B cell (primary cell): Measurements from ENCODE around the gene NCKAP5L.

Experiments
- EZH2 ChIP-seq: IDR thresholded peaks from 2 replicates; pipeline ENCODE4 v1.6.1; 2012; ENCODE audit warnings: borderline replicate concordance, low read depth, mild to moderate bottlenecking, moderate library complexity, low read length; ENCODE audit not compliant: insufficient read depth, poor library complexity, severe bottlenecking
- TF ChIP-seq, protein P1 (sequence below): fragments of 200-600 bp; IDR thresholded peaks from one replicate; pipeline ENCODE4 v1.8.0; 2022; ENCODE audit warnings: antibody characterized with exemption, mild to moderate bottlenecking

DNA sequence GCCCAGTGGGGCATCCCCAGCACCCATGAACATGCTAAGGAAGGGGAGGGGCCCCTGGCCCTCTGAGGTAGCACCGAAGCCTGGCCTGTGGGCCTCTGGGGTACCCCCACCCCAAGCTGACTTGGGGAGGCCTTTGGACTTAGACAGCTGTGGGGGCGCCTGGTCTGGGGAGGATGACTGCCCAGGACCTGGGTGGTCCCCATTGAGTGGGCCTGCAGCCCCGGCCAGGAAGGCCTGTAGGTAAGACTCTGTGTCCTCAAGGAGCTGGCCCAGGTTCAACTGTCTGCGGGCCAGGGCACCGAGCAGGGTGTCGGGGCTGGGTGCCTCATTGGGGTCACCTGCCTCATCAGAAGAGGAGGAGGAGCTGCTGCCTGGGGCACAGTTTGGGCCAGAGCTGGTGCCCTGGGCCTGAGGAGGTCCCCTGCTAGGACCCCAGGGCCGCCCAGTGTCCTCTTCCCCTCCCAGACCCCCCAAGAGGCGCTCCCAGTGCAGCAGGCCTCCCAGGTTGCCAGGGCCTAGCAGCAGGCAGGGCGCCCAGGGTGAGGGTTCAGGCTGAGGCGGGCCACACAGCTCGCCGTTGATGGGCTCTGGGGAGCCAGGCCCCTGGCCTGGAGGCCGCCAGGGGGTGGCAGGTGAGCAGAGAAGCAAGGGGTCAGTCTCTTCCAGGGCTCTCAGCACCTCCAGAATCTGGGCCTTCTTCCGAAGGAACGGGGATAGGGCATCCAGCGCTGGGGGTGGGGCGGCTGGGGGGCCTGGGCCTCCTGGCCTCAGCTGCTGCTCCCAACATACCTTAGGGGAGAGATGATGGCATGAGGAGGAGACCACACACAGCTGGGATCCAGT is 31.4 kb downstream of the NCKAP5L start:
- TF ChIP-seq, protein P1, sequence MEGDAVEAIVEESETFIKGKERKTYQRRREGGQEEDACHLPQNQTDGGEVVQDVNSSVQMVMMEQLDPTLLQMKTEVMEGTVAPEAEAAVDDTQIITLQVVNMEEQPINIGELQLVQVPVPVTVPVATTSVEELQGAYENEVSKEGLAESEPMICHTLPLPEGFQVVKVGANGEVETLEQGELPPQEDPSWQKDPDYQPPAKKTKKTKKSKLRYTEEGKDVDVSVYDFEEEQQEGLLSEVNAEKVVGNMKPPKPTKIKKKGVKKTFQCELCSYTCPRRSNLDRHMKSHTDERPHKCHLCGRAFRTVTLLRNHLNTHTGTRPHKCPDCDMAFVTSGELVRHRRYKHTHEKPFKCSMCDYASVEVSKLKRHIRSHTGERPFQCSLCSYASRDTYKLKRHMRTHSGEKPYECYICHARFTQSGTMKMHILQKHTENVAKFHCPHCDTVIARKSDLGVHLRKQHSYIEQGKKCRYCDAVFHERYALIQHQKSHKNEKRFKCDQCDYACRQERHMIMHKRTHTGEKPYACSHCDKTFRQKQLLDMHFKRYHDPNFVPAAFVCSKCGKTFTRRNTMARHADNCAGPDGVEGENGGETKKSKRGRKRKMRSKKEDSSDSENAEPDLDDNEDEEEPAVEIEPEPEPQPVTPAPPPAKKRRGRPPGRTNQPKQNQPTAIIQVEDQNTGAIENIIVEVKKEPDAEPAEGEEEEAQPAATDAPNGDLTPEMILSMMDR = no peak
- TF ChIP-seq EZH2 = no peak
